Lung (tissue), 12 donors: ENCODE data around the gene MAP3K6. TPM values are rescaled to one million over a fixed set of nuclear protein-coding genes. Genes with fewer than 3 reads are reported as not detected.

Source experiments
- ATAC-seq: fragments of 200-7000 bp; cut with Tn5 transposase; one replicate; pipeline ENCODE4 v1.9.1; 2020; ENCODE audit warnings: moderate number of reproducible peaks; ENCODE audit not compliant: insufficient read depth, low FRiP score
- DNase-seq, 3 donors: peaks; one replicate each; pipeline ENCODE4 v3.0.0-alpha.2; 2013 to 2017
- H3K27ac ChIP-seq, 2 donors: one replicate each; pipeline ENCODE4 v1.5.1; 2013; ENCODE audit warnings: mild to moderate bottlenecking in 2 of 2, moderate library complexity in 2 of 2, control low read depth in 1 of 2, inconsistent platforms in 1 of 2, low read depth in 1 of 2, low read length in 1 of 2
- H3K27me3 ChIP-seq, 3 donors: one replicate each; pipeline ENCODE4 v1.5.1; 2013; ENCODE audit warnings: low read length in 2 of 3; ENCODE audit not compliant: control insufficient read depth in 3 of 3, insufficient read depth in 3 of 3
- H3K36me3 ChIP-seq, 4 donors: one replicate each; pipeline ENCODE4 v1.5.1; 2013; ENCODE audit warnings: low read length in 4 of 4, mild to moderate bottlenecking in 1 of 4, moderate library complexity in 1 of 4; ENCODE audit not compliant: control insufficient read depth in 4 of 4, insufficient read depth in 4 of 4
- H3K4me1 ChIP-seq, 5 donors: one replicate each; pipeline ENCODE4 v1.5.1; 2013; ENCODE audit warnings: low read length in 5 of 5, mild to moderate bottlenecking in 2 of 5, moderate library complexity in 1 of 5; ENCODE audit not compliant: control insufficient read depth in 5 of 5, insufficient read depth in 5 of 5
- H3K4me3 ChIP-seq: one replicate; pipeline ENCODE4 v1.5.1; 2013; ENCODE audit warnings: mild to moderate bottlenecking, control low read depth, moderate library complexity
- H3K9ac ChIP-seq, 2 donors: one replicate each; pipeline ENCODE4 v1.5.1; 2013; ENCODE audit warnings: low read length in 2 of 2, control low read depth in 1 of 2; ENCODE audit not compliant: insufficient read depth in 1 of 2
- H3K9me3 ChIP-seq, 4 donors: one replicate each; pipeline ENCODE4 v1.5.1; 2013; ENCODE audit warnings: low read length in 3 of 4, mild to moderate bottlenecking in 1 of 4, moderate library complexity in 1 of 4; ENCODE audit not compliant: control insufficient read depth in 4 of 4, insufficient read depth in 3 of 4
- CTCF ChIP-seq: IDR thresholded peaks from 2 replicates; pipeline ENCODE4 v1.5.1; 2012; ENCODE audit warnings: mild to moderate bottlenecking; ENCODE audit errors: control extremely low read depth, extremely low read depth
- WGBS, 2 donors: extraction: QIAGEN DNeasy Blood & Tissue Kit; methylation state at CpG; one replicate each; pipeline ENCODE4 v1.1.7; 2013; 5-methylcytosine and 5-hydroxymethylcytosine counted together
- polyA plus RNA-seq, 2 donors: library from polyadenylated mRNA; stranded (reverse); fragments of 200-250 nt; gene quantifications; one replicate each; pipeline ENCODE4 v1.2.1, GENCODE V29; 2013
- total RNA-seq, 2 donors: library from RNA; depleted of rRNA in 1 of 2; stranded (reverse); fragments of >200 nt in 1 of 2; gene quantifications; one replicate each; pipeline ENCODE4 v1.2.1, GENCODE V29; 2014 to 2021
- donor health status: control.
- donor health status: control.
- donor health status: Bipolar disorder and iron deficiency.
- donor health status: healthy.
- donor health status: DM: yes; HTN: yes; CAD: no.

Gene MAP3K6
- total and polyA plus RNA-seq, 4 donors: 17.0 to 96.6 (median 62.8) TPM

GRCh38 chr1:27403065-27403726 lies 36.4 kb upstream of the MAP3K6 start:
- DNase-seq: peak; percentile 75 to 80 (median 76)
- peaks cover 0 to 44% (median 23%) of the 10 kb centered on the region in 5 donors for H3K4me1 ChIP-seq
- H3K27ac ChIP-seq: peak overlapping the region; percentile 21 to 82

DNA sequence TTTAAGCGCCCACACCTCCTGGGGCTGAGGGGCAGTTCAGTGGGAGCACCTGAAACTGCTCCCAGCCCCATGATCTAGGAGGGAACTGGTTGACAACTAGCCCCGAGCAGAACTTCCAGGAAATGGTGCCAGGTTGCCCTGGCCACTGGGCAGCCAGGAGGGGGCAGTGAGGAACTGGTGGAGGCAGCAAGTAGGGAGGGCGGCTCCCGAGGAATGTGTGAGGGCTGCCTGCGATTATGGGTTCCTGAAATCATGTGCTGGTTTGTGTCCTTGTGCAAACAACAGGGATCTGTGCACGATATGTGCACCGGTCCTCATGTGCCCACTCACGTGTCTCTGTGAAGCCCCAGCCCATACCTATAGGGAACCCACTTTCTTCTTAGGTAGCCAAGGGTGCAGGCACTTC lies 35.6 kb upstream of the MAP3K6 start:
- peak; percentile 59 for ATAC-seq
- Histone ChIP-seq H3K9ac (peak overlapping the region in 1 of 2 donors; percentile 4), H3K4me1 (peaks cover 0 to 44% (median 23%) of the 10 kb centered on the region in 5 donors), H3K9me3 (no peaks in the 10 kb centered on the region), H3K36me3 (peaks cover 0 to 12% (median 6%) of the 10 kb centered on the region in 4 donors), H3K27ac (peak overlapping the region; percentile 21 to 82), H3K4me3 (no peak overlapping the region), H3K27me3 (no peaks in the 10 kb centered on the region)
- TF ChIP-seq CTCF: peak; percentile 57
- DNase-seq: peak in 2 of 3 donors; percentile 69 to 73
- WGBS, 2 donors: 21 to 24% methylated on average over 8 of the region's 8 CpGs

More at GRCh38 chr1:27403065-27403726, 36.4 kb upstream of the MAP3K6 start:
- 18 to 46% methylated on average over 24 of the region's 24 CpGs for WGBS, 2 donors
- Histone ChIP-seq H3K36me3 (peaks cover 1 to 20% (median 14%) of the 10 kb centered on the region in 4 donors), H3K9ac (no peak overlapping the region), H3K27me3 (no peaks in the 10 kb centered on the region), H3K4me3 (no peak overlapping the region), H3K9me3 (no peaks in the 10 kb centered on the region)
- ATAC-seq: no peak
- TF ChIP-seq CTCF: no peak

- Histone ChIP-seq H3K27me3 (no peaks in the 10 kb centered on the region), H3K27ac (no peak overlapping the region), H3K4me1 (peaks cover 0 to 44% (median 23%) of the 10 kb centered on the region in 5 donors), H3K4me3 (no peak overlapping the region), H3K9me3 (no peaks in the 10 kb centered on the region), H3K9ac (no peak overlapping the region), H3K36me3 (peaks cover 0 to 2% (median under 1%) of the 10 kb centered on the region in 4 donors)
- ATAC-seq (no peak), DNase-seq (no peak)
- 89 to 93% methylated on average over 5 of the region's 5 CpGs for WGBS, 2 donors
- TF ChIP-seq CTCF: no peak
Measured at GRCh38 chr1:27400963-27401341, 34.2 kb upstream of the MAP3K6 start.
